ENCODE measurements around the gene NDOR1.

Gene NDOR1

GRCh38 chr9:137162505-137163364 lies 42.8 kb upstream of the NDOR1 start:
- Histone ChIP-seq H3K27ac (ENCODE audit: low read depth, low read length) (no peak overlapping the region), H3K4me3 (ENCODE audit: low read depth, low read length) (peak overlapping the region; percentile 63), H2AFZ (ENCODE audit: low read length, unreplicated experiment) (no peak overlapping the region)

DNA sequence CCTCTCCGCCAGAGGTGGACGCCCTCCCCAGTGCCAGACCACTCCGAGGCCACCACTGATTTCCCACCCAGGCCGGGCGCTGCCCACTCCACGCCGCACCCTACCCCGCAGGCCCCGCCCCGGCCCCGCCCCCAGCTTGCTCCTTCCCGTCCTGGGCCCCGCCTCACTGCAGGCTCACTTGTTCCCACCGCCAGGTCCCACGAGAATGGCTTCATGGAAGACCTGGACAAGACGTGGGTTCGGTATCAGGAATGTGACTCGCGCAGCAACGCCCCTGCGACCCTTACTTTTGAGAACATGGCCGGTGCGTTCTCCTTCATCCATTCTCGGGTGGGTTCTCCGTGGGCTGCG lies 42.2 kb upstream of the NDOR1 start:
- no peaks in the 10 kb centered on the region for H3K36me3 ChIP-seq (ENCODE audit: insufficient read depth, low read length)
- H3K4me3 ChIP-seq (ENCODE audit: low read depth, low read length), result peak overlapping the region; percentile 63
- H3K79me2 ChIP-seq (ENCODE audit: control insufficient read depth, insufficient read depth, low read length, unreplicated experiment), result no peaks in the 10 kb centered on the region
- no peaks in the 10 kb centered on the region for H3K4me1 ChIP-seq (ENCODE audit: control insufficient read depth, insufficient read depth, low read length, unreplicated experiment)
- no peak overlapping the region for H3K27ac ChIP-seq (ENCODE audit: low read depth, low read length)
- peaks cover 97% of the 10 kb centered on the region for H3K27me3 ChIP-seq (ENCODE audit: insufficient read depth, low read length)
- no peak overlapping the region for H2AFZ ChIP-seq (ENCODE audit: low read length, unreplicated experiment)

More at GRCh38 chr9:137162505-137163364, 42.8 kb upstream of the NDOR1 start:
- H3K27me3 ChIP-seq (ENCODE audit: insufficient read depth, low read length), result peaks cover 92% of the 10 kb centered on the region
- H3K4me1 ChIP-seq (ENCODE audit: control insufficient read depth, insufficient read depth, low read length, unreplicated experiment), result no peaks in the 10 kb centered on the region
- H3K79me2 ChIP-seq (ENCODE audit: control insufficient read depth, insufficient read depth, low read length, unreplicated experiment), result no peaks in the 10 kb centered on the region
- H3K36me3 ChIP-seq (ENCODE audit: insufficient read depth, low read length), result no peaks in the 10 kb centered on the region

- Histone ChIP-seq H3K36me3 (ENCODE audit: insufficient read depth, low read length) (no peaks in the 10 kb centered on the region), H3K4me3 (ENCODE audit: low read depth, low read length) (no peak overlapping the region), H3K27ac (ENCODE audit: low read depth, low read length) (no peak overlapping the region), H3K79me2 (ENCODE audit: control insufficient read depth, insufficient read depth, low read length, unreplicated experiment) (no peaks in the 10 kb centered on the region), H3K4me1 (ENCODE audit: control insufficient read depth, insufficient read depth, low read length, unreplicated experiment) (no peaks in the 10 kb centered on the region), H3K27me3 (ENCODE audit: insufficient read depth, low read length) (peaks cover 97% of the 10 kb centered on the region), H2AFZ (ENCODE audit: low read length, unreplicated experiment) (no peak overlapping the region)
Measured at GRCh38 chr9:137163805-137164204, 41.7 kb upstream of the NDOR1 start.

- Histone ChIP-seq H3K36me3 (ENCODE audit: insufficient read depth, low read length) (no peaks in the 10 kb centered on the region), H2AFZ (ENCODE audit: low read length, unreplicated experiment) (no peak overlapping the region), H3K27me3 (ENCODE audit: insufficient read depth, low read length) (peaks cover 97% of the 10 kb centered on the region), H3K4me1 (ENCODE audit: control insufficient read depth, insufficient read depth, low read length, unreplicated experiment) (peaks cover 3% of the 10 kb centered on the region), H3K27ac (ENCODE audit: low read depth, low read length) (no peak overlapping the region), H3K4me3 (ENCODE audit: low read depth, low read length) (no peak overlapping the region), H3K79me2 (ENCODE audit: control insufficient read depth, insufficient read depth, low read length, unreplicated experiment) (no peaks in the 10 kb centered on the region)
Measured at GRCh38 chr9:137164370-137165249, 40.9 kb upstream of the NDOR1 start.

DNA sequence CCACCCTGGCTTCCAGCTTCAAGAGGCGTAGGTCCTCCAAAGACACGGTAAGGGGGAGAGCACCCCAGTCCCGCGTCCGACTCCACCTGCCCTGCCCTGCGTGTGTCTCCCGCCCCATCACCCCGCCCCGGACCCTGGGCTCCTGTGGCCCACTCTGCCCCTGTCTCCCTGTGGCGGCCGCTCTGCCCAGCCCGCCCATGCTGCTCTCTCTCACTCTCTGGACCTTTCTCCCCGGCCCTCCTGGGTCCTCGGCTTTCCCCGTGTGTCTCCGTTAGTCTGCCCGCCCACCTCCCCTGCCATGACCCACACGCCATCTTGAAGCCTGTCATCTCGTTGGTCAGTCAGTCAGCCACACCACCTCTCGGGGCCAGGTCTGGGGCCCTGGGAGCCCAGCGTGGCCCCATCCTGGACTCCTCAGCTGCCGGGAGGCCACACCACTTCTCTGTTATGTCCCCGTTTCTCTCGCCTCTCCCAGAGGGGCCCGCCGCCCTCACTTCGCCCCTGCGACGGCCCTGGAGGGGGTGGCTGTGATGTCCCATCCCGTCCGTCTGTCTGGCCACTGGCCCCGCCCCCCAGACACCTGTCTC lies 40.2 kb upstream of the NDOR1 start:
- Histone ChIP-seq H3K36me3 (ENCODE audit: insufficient read depth, low read length) (no peaks in the 10 kb centered on the region), H3K79me2 (ENCODE audit: control insufficient read depth, insufficient read depth, low read length, unreplicated experiment) (no peaks in the 10 kb centered on the region), H3K27me3 (ENCODE audit: insufficient read depth, low read length) (peaks cover 98% of the 10 kb centered on the region), H2AFZ (ENCODE audit: low read length, unreplicated experiment) (no peak overlapping the region), H3K4me1 (ENCODE audit: control insufficient read depth, insufficient read depth, low read length, unreplicated experiment) (peaks cover 3% of the 10 kb centered on the region), H3K4me3 (ENCODE audit: low read depth, low read length) (no peak overlapping the region), H3K27ac (ENCODE audit: low read depth, low read length) (no peak overlapping the region)

DNA sequence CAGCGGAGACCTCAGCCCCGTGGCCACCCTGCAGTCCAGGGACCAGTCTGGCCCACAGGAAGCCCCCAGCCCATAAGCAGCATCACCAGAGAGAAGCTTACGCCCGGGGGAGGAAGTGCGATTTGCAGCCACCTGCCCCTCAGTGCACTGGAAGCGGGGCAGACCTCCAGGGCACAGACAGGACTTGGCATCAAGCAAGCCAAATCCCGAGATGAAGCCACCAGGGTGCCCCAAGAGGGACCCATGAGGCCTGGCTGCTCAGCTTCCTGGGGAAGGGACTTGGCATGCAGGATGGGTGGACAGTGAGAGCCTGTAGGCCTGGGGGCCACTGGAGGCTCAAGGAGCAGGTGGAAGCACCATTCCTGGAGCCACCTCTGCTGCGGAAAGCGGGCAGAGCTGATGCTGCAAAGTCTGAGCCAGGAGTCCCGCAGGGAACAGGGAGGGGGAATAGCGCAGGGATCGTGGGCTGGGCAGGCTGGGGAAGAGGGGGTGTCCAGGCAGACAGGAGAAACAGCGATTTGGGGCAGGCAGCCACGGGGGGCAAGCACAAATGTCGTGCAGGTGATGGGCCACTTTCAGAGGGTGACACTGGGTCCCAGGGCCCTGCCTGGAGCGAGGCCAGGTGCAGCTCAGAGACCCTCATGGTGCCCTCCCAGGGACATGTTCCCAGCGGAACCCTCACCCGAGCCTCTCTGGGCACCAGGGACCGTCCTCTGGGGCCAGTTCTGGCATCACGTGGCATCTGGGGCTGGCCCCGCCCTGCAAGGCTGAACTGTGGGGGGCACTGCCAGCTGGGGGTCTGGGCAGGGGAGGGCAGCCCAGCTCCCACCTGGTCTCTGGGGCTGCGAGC lies 38.9 kb upstream of the NDOR1 start:
- H3K27me3 ChIP-seq (ENCODE audit: insufficient read depth, low read length), result peaks cover 93% of the 10 kb centered on the region

GRCh38 chr9:137167277-137167746 lies 38.2 kb upstream of the NDOR1 start:
- no peaks in the 10 kb centered on the region for H3K79me2 ChIP-seq (ENCODE audit: control insufficient read depth, insufficient read depth, low read length, unreplicated experiment)
- H2AFZ ChIP-seq (ENCODE audit: low read length, unreplicated experiment), result no peak overlapping the region
- no peak overlapping the region for H3K4me3 ChIP-seq (ENCODE audit: low read depth, low read length)
- H3K36me3 ChIP-seq (ENCODE audit: insufficient read depth, low read length), result no peaks in the 10 kb centered on the region
- peaks cover 3% of the 10 kb centered on the region for H3K4me1 ChIP-seq (ENCODE audit: control insufficient read depth, insufficient read depth, low read length, unreplicated experiment)
- H3K27ac ChIP-seq (ENCODE audit: low read depth, low read length), result no peak overlapping the region
- peaks cover 85% of the 10 kb centered on the region for H3K27me3 ChIP-seq (ENCODE audit: insufficient read depth, low read length)

More for the DNA sequence above, 38.9 kb upstream of the NDOR1 start:
- Histone ChIP-seq H3K36me3 (ENCODE audit: insufficient read depth, low read length) (no peaks in the 10 kb centered on the region), H2AFZ (ENCODE audit: low read length, unreplicated experiment) (no peak overlapping the region), H3K27ac (ENCODE audit: low read depth, low read length) (no peak overlapping the region), H3K4me3 (ENCODE audit: low read depth, low read length) (no peak overlapping the region), H3K4me1 (ENCODE audit: control insufficient read depth, insufficient read depth, low read length, unreplicated experiment) (peaks cover 3% of the 10 kb centered on the region), H3K79me2 (ENCODE audit: control insufficient read depth, insufficient read depth, low read length, unreplicated experiment) (no peaks in the 10 kb centered on the region)

DNA sequence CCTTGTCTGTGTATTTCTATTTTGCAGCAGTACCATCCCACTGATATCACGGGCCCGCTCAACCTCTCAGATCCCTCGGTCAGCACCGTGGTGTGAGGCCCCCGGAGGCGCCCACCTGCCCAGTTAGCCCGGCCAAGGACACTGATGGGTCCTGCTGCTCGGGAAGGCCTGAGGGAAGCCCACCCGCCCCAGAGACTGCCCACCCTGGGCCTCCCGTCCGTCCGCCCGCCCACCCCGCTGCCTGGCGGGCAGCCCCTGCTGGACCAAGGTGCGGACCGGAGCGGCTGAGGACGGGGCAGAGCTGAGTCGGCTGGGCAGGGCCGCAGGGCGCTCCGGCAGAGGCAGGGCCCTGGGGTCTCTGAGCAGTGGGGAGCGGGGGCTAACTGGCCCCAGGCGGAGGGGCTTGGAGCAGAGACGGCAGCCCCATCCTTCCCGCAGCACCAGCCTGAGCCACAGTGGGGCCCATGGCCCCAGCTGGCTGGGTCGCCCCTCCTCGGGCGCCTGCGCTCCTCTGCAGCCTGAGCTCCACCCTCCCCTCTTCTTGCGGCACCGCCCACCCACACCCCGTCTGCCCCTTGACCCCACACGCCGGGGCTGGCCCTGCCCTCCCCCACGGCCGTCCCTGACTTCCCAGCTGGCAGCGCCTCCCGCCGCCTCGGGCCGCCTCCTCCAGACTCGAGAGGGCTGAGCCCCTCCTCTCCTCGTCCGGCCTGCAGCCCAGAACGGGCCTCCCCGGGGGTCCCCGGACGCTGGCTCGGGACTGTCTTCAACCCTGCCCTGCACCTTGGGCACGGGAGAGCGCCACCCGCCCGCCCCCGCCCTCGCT lies 37.5 kb upstream of the NDOR1 start:
- Histone ChIP-seq H3K4me1 (ENCODE audit: control insufficient read depth, insufficient read depth, low read length, unreplicated experiment) (peaks cover 3% of the 10 kb centered on the region), H3K27ac (ENCODE audit: low read depth, low read length) (no peak overlapping the region), H3K4me3 (ENCODE audit: low read depth, low read length) (peak overlapping the region; percentile 40; the same call in 1 of the 2 replicates), H3K36me3 (ENCODE audit: insufficient read depth, low read length) (no peaks in the 10 kb centered on the region), H2AFZ (ENCODE audit: low read length, unreplicated experiment) (no peak overlapping the region), H3K27me3 (ENCODE audit: insufficient read depth, low read length) (peaks cover 79% of the 10 kb centered on the region), H3K79me2 (ENCODE audit: control insufficient read depth, insufficient read depth, low read length, unreplicated experiment) (no peaks in the 10 kb centered on the region)

DNA sequence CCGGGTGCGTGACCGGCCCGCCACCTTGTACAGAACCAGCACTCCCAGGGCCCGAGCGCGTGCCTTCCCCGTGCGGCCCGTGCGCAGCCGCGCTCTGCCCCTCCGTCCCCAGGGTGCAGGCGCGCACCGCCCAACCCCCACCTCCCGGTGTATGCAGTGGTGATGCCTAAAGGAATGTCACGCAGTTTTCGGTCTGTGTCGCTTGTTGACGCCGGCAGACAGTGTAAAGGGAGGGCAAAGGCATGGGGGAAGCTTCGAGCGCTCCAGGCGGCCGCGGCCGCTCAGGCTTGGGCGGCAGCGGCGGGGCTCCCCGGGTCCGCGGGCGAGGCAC lies 37.0 kb upstream of the NDOR1 start:
- Histone ChIP-seq H3K4me3 (ENCODE audit: low read depth, low read length) (peak overlapping the region; percentile 62), H3K27me3 (ENCODE audit: insufficient read depth, low read length) (peaks cover 73% of the 10 kb centered on the region), H2AFZ (ENCODE audit: low read length, unreplicated experiment) (no peak overlapping the region), H3K27ac (ENCODE audit: low read depth, low read length) (no peak overlapping the region), H3K36me3 (ENCODE audit: insufficient read depth, low read length) (no peaks in the 10 kb centered on the region), H3K79me2 (ENCODE audit: control insufficient read depth, insufficient read depth, low read length, unreplicated experiment) (no peaks in the 10 kb centered on the region), H3K4me1 (ENCODE audit: control insufficient read depth, insufficient read depth, low read length, unreplicated experiment) (peaks cover 3% of the 10 kb centered on the region)

Measured in ACC112 (cell line).